Skeletal muscle satellite cell (primary cell): Measurements from ENCODE around the gene MAGI3.
"Not testable (repeated sequence)": the region's sequence is repeated elsewhere in the genome, so short reads cannot be mapped to it uniquely, and the experiment has no call there.

Experiments used
- H3K27me3 ChIP-seq: 2 replicates; pipeline ENCODE4 v1.7.0; 2013; ENCODE audit warnings: low read length; ENCODE audit not compliant: control insufficient read depth, insufficient read depth
- H3K36me3 ChIP-seq: 2 replicates; pipeline ENCODE4 v1.7.0; 2013; ENCODE audit warnings: mild to moderate bottlenecking, control low read depth, low read length; ENCODE audit not compliant: insufficient read depth
- H3K4me1 ChIP-seq: 2 replicates; pipeline ENCODE4 v1.7.0; 2013; ENCODE audit warnings: low read length; ENCODE audit not compliant: control insufficient read depth, insufficient read depth
- H3K4me2 ChIP-seq: 2 replicates; pipeline ENCODE4 v1.7.0; 2013; ENCODE audit warnings: mild to moderate bottlenecking, low read length
- H3K4me3 ChIP-seq: 2 replicates; pipeline ENCODE4 v1.7.0; 2013; ENCODE audit warnings: low read length
- H3K9ac ChIP-seq: 2 replicates; pipeline ENCODE4 v1.7.0; 2013; ENCODE audit warnings: mild to moderate bottlenecking, low read depth, low read length, moderate library complexity
- H3K9me3 ChIP-seq: replicated peaks from 2 replicates; pipeline ENCODE4 v1.7.0; 2013; ENCODE audit warnings: mild to moderate bottlenecking, control low read depth, low read length

Gene MAGI3

DNA sequence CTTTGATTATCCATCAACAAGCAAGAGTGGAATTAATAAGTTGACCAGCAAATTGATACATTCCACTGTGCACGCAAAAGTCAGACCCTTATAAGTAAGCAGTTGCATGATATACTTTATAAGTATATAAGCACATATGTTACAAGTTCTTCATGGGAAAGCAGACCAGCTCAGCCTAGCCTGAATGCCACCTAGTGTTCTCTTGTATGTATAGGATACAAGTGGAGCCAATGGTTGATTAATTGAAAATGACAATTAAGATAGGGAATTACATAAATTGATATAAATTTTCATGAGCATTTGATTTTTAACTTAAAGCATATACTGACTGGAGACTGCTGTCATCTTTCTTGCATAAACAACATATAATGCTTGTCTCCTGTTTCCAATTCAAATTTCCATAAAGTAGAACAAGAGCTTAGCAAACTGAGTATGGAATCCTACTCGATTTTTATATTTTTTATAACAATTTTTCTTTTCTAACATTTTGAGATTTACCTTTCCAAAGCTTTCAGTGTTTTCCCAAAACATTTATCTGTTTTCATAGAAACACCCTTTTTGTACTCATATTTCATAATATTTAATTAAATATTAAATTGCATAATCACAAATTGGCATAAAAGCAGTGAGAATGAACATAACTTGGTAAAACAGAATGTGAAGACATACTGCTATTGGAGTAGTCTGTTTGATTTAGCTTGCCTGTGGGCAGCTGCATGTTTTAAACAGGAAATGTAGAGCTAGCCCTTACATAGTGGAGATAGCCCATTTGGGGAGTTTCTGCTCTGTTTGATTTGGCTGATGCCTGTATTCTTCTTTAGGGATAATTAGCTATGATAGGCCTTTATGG is 62.8 kb downstream of the MAGI3 start:
- peaks cover 24% of the 10 kb centered on the region for H3K4me1 ChIP-seq
- H3K4me2 ChIP-seq: no peak overlapping the region
- no peaks in the 10 kb centered on the region for H3K36me3 ChIP-seq

DNA sequence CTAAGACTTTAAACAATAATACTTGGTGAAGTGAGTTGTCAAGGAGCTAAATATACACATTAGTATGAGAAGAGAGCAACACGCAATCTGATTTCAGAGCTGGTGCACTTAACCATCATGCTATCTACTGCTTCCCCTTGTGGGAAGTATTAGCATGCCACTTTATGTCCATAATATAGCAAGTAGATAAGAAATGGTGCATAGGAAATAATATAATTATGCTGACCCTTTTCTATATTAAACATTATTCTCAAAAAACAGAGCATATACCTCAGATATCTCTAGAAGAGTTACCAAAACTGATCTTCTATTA is 63.4 kb downstream of the MAGI3 start:
- H3K4me1 ChIP-seq: peaks cover 29% of the 10 kb centered on the region
- H3K4me2 ChIP-seq: no peak overlapping the region
- no peaks in the 10 kb centered on the region for H3K9me3 ChIP-seq
- no peaks in the 10 kb centered on the region for H3K27me3 ChIP-seq
- no peak overlapping the region for H3K9ac ChIP-seq
- H3K36me3 ChIP-seq: no peaks in the 10 kb centered on the region
- no peak overlapping the region for H3K4me3 ChIP-seq

More for the DNA sequence above, 62.8 kb downstream of the MAGI3 start:
- H3K4me3 ChIP-seq: no peak overlapping the region
- no peaks in the 10 kb centered on the region for H3K27me3 ChIP-seq
- H3K9ac ChIP-seq: no peak overlapping the region
- H3K9me3 ChIP-seq: no peaks in the 10 kb centered on the region

DNA sequence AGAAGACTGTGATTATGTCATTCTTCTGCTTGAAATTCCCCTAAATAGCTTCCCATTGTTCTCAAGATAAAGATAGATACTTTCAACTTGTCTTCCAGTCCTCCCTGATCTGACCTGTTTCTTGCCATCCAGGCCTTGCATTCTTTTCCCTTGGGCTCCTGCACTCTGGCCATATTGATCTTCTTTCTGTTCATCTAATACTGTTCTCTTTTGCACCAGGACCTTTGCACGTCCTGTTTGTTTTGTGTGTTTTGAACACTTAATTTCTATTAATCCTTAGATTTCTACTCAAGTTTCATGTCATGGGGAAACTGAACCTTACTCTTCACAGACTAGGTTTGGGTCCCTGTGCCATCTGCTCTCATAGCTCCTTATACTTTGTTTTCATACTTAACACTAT is 65.1 kb downstream of the MAGI3 start:
- Histone ChIP-seq H3K9ac (no peak overlapping the region), H3K4me2 (no peak overlapping the region), H3K9me3 (no peaks in the 10 kb centered on the region), H3K4me1 (peaks cover 44% of the 10 kb centered on the region), H3K4me3 (no peak overlapping the region), H3K36me3 (no peaks in the 10 kb centered on the region), H3K27me3 (no peaks in the 10 kb centered on the region)

DNA sequence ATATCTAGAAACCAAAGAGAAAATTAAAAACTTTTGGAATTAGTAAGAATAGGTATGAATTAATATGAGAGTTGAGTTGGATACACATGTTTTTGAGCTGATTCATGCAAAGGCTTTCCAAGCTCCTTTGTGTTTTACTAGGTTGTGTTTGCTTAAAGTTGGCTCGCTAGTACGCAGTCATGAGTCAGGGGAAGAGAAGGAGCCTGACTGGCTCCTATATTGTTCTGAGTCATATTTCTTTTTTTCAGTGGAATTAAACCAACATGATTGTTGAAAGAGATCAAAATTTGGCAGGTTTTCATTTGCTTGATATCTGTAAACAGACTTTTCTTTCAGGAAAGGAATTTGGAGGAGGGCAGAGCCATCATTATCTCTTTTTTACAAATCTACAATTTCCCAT is 66.7 kb downstream of the MAGI3 start:
- Histone ChIP-seq H3K27me3 (no peaks in the 10 kb centered on the region), H3K4me1 (peaks cover 44% of the 10 kb centered on the region), H3K9ac (peak overlapping the region; percentile 49), H3K4me2 (peak overlapping the region; percentile 68), H3K9me3 (no peaks in the 10 kb centered on the region), H3K36me3 (no peaks in the 10 kb centered on the region), H3K4me3 (peak overlapping the region; percentile 49)

DNA sequence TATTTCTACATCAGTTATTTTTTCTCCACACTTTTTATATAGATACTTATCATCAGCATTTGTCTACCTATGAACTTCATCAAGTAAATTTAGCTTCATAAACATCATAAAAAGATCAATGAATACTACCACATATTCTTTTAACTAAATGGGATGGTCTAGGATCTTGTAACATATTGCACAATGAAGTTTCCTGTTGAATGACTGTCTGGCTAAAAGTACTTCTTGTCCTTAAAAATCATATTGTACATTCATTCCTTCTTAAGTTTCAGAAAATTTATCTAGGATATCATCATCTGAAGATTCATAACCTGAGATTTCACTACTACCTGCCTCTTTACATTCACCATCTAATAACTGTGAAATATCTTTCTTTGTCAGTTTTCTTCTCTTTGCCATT is 69.0 kb downstream of the MAGI3 start:
- peak overlapping the region; percentile 21 for H3K4me3 ChIP-seq
- H3K4me2 ChIP-seq: peak overlapping the region; percentile 43
- H3K9ac ChIP-seq: no peak overlapping the region
- no peaks in the 10 kb centered on the region for H3K36me3 ChIP-seq
- peaks cover 38% of the 10 kb centered on the region for H3K4me1 ChIP-seq
- H3K27me3 ChIP-seq: no peaks in the 10 kb centered on the region
- no peaks in the 10 kb centered on the region for H3K9me3 ChIP-seq

DNA sequence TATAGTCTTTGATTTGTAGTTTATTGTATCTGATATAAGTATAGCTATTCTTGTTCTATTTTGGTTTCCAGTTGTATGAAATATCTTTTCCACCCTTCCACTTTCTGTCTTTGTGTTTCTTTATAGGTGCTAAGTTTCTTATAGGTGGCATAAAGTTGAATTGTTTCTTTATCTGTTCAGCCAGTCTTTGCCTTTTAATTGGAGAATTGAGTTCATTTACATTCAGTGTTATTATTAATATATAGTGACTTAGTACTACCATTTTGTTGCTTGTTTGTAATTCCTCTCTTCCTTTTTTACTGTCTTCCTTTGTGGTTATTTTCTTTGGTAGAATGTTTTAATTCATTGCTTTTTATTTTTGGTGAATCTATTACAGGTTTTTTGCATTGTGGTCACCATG is 77.7 kb downstream of the MAGI3 start:
- peaks cover 2% of the 10 kb centered on the region for H3K9me3 ChIP-seq
- no peaks in the 10 kb centered on the region for H3K36me3 ChIP-seq
- no peaks in the 10 kb centered on the region for H3K27me3 ChIP-seq
- no peak overlapping the region for H3K9ac ChIP-seq
- H3K4me2 ChIP-seq: no peak overlapping the region
- no peaks in the 10 kb centered on the region for H3K4me1 ChIP-seq
- no peak overlapping the region for H3K4me3 ChIP-seq

DNA sequence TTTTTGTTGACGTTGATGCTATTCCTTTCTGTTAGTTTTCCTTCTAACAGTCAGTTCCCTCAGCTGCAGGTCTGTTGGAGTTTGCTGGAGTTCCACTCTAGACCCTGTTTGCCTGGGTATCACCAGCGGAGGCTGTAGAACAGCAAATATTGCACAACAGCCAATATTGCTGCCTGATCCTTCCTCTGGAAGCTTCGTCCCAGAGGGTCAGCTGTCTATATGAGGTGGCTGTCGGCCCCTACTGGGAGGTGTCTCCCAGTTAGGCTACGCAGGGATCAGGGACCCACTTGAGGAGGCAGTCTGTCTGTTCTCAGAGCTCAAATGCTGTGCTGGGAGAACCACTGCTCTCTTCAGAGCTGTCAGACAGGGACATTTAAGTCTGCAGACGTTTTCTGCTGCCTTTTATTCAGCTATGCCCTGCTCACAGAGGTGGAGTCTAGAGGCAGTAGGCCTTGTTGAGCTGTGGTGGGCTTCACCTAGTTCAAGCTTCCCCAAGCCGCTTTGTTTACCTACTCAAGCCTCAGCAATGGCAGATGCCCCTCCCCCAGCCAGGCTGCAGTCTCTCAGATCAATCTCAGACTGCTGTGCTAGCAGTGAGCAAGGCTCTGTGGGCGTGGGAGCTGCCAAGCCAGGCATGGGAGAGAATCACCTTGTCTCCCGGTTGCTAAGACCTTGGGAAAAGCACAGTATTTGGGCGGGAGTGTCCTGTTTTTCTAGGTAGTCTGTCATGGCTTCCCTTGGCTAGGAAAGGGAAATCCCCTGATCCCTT is 88.3 kb downstream of the MAGI3 start:
- H3K36me3 ChIP-seq, H3K9ac ChIP-seq, H3K9me3 ChIP-seq, H3K4me1 ChIP-seq, H3K4me2 ChIP-seq, H3K27me3 ChIP-seq, H3K4me3 ChIP-seq: not testable (repeated sequence)

DNA sequence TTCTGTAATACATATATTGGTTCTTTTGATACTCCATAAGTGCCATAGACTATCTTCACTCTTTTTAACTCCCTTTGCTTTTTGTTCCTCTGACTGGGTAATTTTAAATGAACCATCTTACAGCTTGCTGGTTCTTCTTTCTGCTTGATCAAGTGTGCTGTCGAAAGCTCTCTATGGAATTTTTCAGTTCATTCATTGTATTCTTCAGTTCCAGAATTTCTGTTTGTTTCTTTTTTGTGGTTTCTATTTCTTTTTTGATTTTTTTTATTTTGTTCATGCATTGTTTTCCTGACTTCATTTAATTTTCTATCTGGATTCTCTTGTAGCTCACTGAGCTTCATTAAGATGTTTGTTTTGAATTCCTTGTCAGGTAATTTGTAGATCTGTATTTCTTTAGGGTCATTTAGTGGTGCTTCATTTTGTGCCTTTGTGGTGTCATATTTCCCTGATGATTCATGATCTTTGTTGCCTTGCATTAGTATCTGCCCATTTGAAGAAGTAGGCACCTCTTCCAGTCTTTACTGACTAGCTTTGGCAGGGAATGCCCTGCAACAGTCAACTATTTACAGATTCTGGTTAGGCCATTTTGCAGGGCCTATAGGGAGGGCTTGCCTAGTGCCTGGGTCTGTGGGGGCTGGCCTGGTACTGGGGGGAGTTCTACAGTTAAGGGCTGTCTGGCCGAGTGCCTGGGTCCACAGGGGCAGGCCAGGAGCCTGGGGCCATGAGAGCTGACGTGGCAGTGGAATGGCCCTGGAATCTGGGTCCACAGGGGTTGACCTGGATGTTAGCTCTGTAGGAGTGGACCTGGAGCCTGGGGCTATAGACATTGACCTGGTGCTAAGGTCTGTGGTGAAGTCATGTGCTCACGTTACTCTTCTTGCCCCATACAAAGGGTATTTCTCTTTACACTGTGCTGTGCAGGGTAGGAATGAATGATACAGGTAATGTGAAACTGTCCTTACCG is 89.7 kb downstream of the MAGI3 start:
- Histone ChIP-seq H3K9ac (no peak overlapping the region), H3K4me3 (no peak overlapping the region), H3K4me2 (no peak overlapping the region), H3K36me3 (no peaks in the 10 kb centered on the region), H3K27me3 (no peaks in the 10 kb centered on the region), H3K4me1 (no peaks in the 10 kb centered on the region), H3K9me3 (peaks cover 5% of the 10 kb centered on the region)

DNA sequence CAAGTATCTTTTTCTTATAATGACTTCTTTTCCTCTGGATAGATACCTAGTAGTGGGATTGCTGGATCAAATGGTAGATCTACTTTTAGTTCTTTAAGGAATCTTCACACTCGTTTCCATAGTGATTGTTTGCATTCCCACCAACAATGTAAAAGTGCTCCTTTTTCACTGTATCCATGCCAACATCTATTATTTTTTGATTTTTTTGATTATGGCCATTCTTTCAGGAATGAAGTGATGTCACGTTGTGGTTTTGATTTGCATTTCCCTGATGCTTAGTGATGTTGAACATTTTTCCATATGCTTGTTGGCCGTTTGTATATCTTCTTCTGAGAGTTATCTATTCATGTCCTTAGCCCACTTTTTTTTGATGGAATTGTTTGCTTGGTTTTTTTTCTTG is 94.8 kb downstream of the MAGI3 start:
- not testable (repeated sequence) for H3K9ac ChIP-seq, H3K27me3 ChIP-seq, H3K4me2 ChIP-seq, H3K4me1 ChIP-seq, H3K9me3 ChIP-seq, H3K4me3 ChIP-seq, H3K36me3 ChIP-seq

DNA sequence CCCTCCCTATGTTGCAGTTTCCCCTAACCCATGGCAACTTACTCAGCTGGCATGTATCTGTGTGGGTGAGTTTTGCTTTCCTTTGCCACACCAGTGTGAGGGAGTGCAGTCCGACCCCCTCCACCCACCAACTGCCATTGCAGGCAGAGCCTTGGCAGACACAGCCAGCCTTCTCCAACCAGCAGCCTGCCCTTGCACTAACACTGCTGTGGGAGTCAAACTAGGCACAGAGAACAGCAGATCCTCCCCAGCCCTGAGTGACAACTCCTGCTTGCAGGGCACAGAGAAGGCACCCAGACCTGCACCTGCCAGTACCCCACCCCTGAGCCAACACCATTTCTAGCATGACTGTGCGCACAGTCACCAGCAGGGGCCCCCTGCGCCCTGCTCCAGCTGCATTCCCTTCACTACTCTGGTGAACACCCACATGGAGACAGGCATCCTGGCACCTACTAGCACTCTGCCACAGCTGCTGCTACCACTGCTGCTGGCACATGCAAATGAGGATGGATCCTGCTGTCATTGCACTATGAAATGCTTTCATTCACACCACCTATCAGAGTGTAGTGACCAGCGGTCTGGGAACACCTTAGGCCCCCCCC is 98.4 kb downstream of the MAGI3 start:
- Histone ChIP-seq H3K4me1 (no peaks in the 10 kb centered on the region), H3K9me3 (no peaks in the 10 kb centered on the region), H3K27me3 (no peaks in the 10 kb centered on the region), H3K4me3 (no peak overlapping the region), H3K4me2 (no peak overlapping the region), H3K36me3 (no peaks in the 10 kb centered on the region), H3K9ac (no peak overlapping the region)

DNA sequence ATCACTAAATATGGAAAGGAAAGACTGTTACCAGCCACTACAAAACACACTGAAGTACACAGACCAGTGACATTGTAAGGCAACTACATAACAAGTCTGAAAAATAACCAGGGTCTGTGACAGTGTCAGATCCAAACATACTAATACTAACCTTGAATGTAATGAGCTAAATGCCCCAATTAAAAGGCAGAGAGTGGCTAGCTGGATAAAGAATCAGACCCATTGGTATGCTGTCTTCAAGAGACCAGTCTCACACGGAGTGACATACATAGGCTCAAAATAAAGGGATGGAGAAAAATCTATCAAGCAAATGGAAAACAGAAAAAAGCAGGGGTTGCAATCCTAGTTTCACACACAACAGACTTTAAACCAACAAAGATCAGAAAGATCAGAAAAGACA is 100.1 kb downstream of the MAGI3 start:
- Histone ChIP-seq H3K36me3 (no peaks in the 10 kb centered on the region), H3K9ac (no peak overlapping the region), H3K4me3 (no peak overlapping the region), H3K4me1 (no peaks in the 10 kb centered on the region), H3K9me3 (no peaks in the 10 kb centered on the region), H3K27me3 (no peaks in the 10 kb centered on the region), H3K4me2 (no peak overlapping the region)
